Ovary (tissue), 9 donors: Measurements from ENCODE around the gene CPED1. TPM values are rescaled to one million over a fixed set of nuclear protein-coding genes. Genes with fewer than 3 reads are reported as not detected.
"Not testable (repeated sequence)": the region's sequence is repeated elsewhere in the genome, so short reads cannot be mapped to it uniquely, and the experiment has no call there.

Source experiments
- DNase-seq, 5 donors: peaks; one replicate each; pipeline ENCODE4 v3.0.0-alpha.2; 2019 to 2020
- H3K27ac ChIP-seq, 2 donors: fragments of 200-600 bp; one replicate each; pipeline versions ENCODE4 v1.5.1 to v1.8.0; 2019 to 2022
- H3K27me3 ChIP-seq: fragments of 200-600 bp; one replicate; pipeline ENCODE4 v1.8.0; 2022
- H3K36me3 ChIP-seq: fragments of 200-600 bp; sonication (generic); one replicate; pipeline ENCODE4 v1.5.1; 2019
- H3K4me1 ChIP-seq: one replicate; pipeline ENCODE4 v1.8.1; 2013; ENCODE audit warnings: mild to moderate bottlenecking, moderate library complexity; ENCODE audit not compliant: insufficient read depth
- H3K4me3 ChIP-seq: fragments of 200-600 bp; sonication (generic); one replicate; pipeline ENCODE4 v1.5.1; 2017
- H3K9me3 ChIP-seq, 2 donors: fragments of 200-600 bp in 1 of 2; sonication (generic) in 1 of 2; one replicate each; pipeline versions ENCODE4 v1.5.1 to v1.8.1; 2013 to 2019; ENCODE audit warnings: mild to moderate bottlenecking in 1 of 2, moderate library complexity in 1 of 2
- CTCF ChIP-seq, 3 donors: fragments of 450-650 bp in 2 of 3; fragments of 200-600 bp in 1 of 3; IDR thresholded peaks; one replicate each; pipeline versions ENCODE4 v1.5.1 to v1.8.0; 2016 to 2022; ENCODE audit warnings: antibody characterized with exemption in 3 of 3, mild to moderate bottlenecking in 1 of 3
- EP300 ChIP-seq: sonication (generic); formaldehyde crosslinking; IDR thresholded peaks from one replicate; pipeline ENCODE4 v1.6.1; 2017; ENCODE audit warnings: antibody characterized with exemption
- POLR2A ChIP-seq: fragments of 450-650 bp; IDR thresholded peaks from one replicate; pipeline ENCODE4 v1.6.1; 2017; ENCODE audit warnings: antibody characterized with exemption, mild to moderate bottlenecking, moderate library complexity
- WGBS, 3 donors: extraction: QIAGEN DNeasy Blood & Tissue Kit in 1 of 3; methylation state at CpG; one replicate each; pipeline versions ENCODE4 v1.1.5 to v1.1.7; 2013 to 2017; 5-methylcytosine and 5-hydroxymethylcytosine counted together
- intact Hi-C, 4 donors: fragments of 100-400 bp; cut with DNase I; formaldehyde crosslinking; loops; one replicate each; pipeline versions ENCODE4 v1.11.0 to v1.15.1; 2022 to 2023
- polyA plus RNA-seq, 2 donors: library from polyadenylated mRNA; stranded (reverse); fragments of 200-250 nt in 1 of 2; fragments of 350-450 nt in 1 of 2; fragmentation: Illumina TruSeq in 1 of 2; extraction: RNeasy Lipid Tissue Mini Kit (QIAGEN cat#74804) in 1 of 2; gene quantifications; one replicate each; pipeline ENCODE4 v1.2.3, GENCODE V29; 2013 to 2014
- total RNA-seq, 7 donors: library from RNA; depleted of rRNA in 2 of 7; stranded (reverse); fragments of >200 nt in 2 of 7; fragmentation: NEBNext Ultra II Directional in 3 of 7; extraction: Animal tissue kit (Norgen Biotek cat#: 25700) in 3 of 7; gene quantifications; one replicate each; pipeline versions ENCODE4 v1.1.0 to v1.2.4, GENCODE V29; 2016 to 2023
- donor health status: DM: no; HTN: no; CAD: no; lungs with moderate emphysema.
- donor health status: DM: no; HTN: no; CAD: no.
- donor health status: Bipolar disorder and iron deficiency.
- donor health status: DM: yes; HTN: yes; CAD: no.
- donor health status: DM: no; HTN: no; CAD: no.
- donor health status: DM: yes; HTN: yes; CAD: no.

CPED1 gene
- total and polyA plus RNA-seq, 9 donors: 42.1 to 127 (median 88.8) TPM

GRCh38 chr7:121205777-121206176, 217.3 kb downstream of the CPED1 start:
- Histone ChIP-seq H3K9me3 (no peaks in the 10 kb centered on the region), H3K4me3 (no peak overlapping the region), H3K36me3 (no peaks in the 10 kb centered on the region), H3K27me3 (no peaks in the 10 kb centered on the region), H3K27ac (no peak overlapping the region), H3K4me1 (no peaks in the 10 kb centered on the region)
- intact Hi-C loops: no loop called here
- TF ChIP-seq CTCF (IDR thresholded peaks at IDR 0.05): no peak
- no peak for DNase-seq

- H3K9me3 ChIP-seq: no peaks in the 10 kb centered on the region
- H3K27me3 ChIP-seq: no peaks in the 10 kb centered on the region
- no peak overlapping the region for H3K27ac ChIP-seq
- no peak overlapping the region for H3K4me3 ChIP-seq
- intact Hi-C loops: no loop called here
- 68 to 81% (median 70%) methylated on average over 3 of the region's 3 CpGs for WGBS, 3 donors
- TF ChIP-seq POLR2A (no peak), EP300 (no peak), CTCF (IDR thresholded peaks at IDR 0.05) (no peak)
- peaks cover 4% of the 10 kb centered on the region for H3K4me1 ChIP-seq
- DNase-seq: no peak
- no peaks in the 10 kb centered on the region for H3K36me3 ChIP-seq
Observed at GRCh38 chr7:121211253-121211652, 222.7 kb downstream of the CPED1 start.

GRCh38 chr7:121212036-121212435, 223.5 kb downstream of the CPED1 start:
- 80 to 82% (median 81%) methylated on average over 2 of the region's 2 CpGs for WGBS, 3 donors
- no peak for DNase-seq
- H3K27ac ChIP-seq: no peak overlapping the region
- no peaks in the 10 kb centered on the region for H3K27me3 ChIP-seq
- no peak overlapping the region for H3K4me3 ChIP-seq
- intact Hi-C loops: no loop called here
- no peak for TF ChIP-seq CTCF (IDR thresholded peaks at IDR 0.05)
- no peaks in the 10 kb centered on the region for H3K36me3 ChIP-seq
- H3K9me3 ChIP-seq: no peaks in the 10 kb centered on the region
- H3K4me1 ChIP-seq: peaks cover 4% of the 10 kb centered on the region

GRCh38 chr7:121214657-121215056, 226.1 kb downstream of the CPED1 start:
- Histone ChIP-seq H3K27ac (no peak overlapping the region), H3K36me3 (no peaks in the 10 kb centered on the region), H3K27me3 (no peaks in the 10 kb centered on the region), H3K9me3 (no peaks in the 10 kb centered on the region), H3K4me1 (peaks cover 4% of the 10 kb centered on the region), H3K4me3 (no peak overlapping the region)
- TF ChIP-seq CTCF (IDR thresholded peaks at IDR 0.05) (no peak), EP300 (no peak), POLR2A (no peak)
- WGBS, 3 donors: 92 to 97% (median 96%) methylated on average over 2 of the region's 2 CpGs
- intact Hi-C loops: no loop called here
- no peak for DNase-seq

- Histone ChIP-seq H3K27ac (no peak overlapping the region), H3K4me1 (no peaks in the 10 kb centered on the region), H3K27me3 (no peaks in the 10 kb centered on the region), H3K36me3 (no peaks in the 10 kb centered on the region), H3K4me3 (no peak overlapping the region), H3K9me3 (no peaks in the 10 kb centered on the region)
- no peak for DNase-seq
- intact Hi-C loops: no loop called here
- no peak for TF ChIP-seq EP300
- TF ChIP-seq CTCF (IDR thresholded peaks at IDR 0.05): no peak
- no peak for TF ChIP-seq POLR2A
- WGBS, 3 donors: 72 to 82% (median 77%) methylated on average over 2 of the region's 2 CpGs
Observed at GRCh38 chr7:121219026-121219425, 230.5 kb downstream of the CPED1 start.

- H3K27ac ChIP-seq, H3K9me3 ChIP-seq, intact Hi-C loops, H3K36me3 ChIP-seq, H3K4me1 ChIP-seq, H3K4me3 ChIP-seq, DNase-seq, H3K27me3 ChIP-seq: not testable (repeated sequence)
- WGBS, 3 donors: 95 to 98% (median 96%) methylated on average over 2 of the region's 2 CpGs
Observed at GRCh38 chr7:121221108-121221507, 232.6 kb downstream of the CPED1 start.
